ENCODE results near the gene CLPSL1. TPM values are rescaled to one million over a fixed set of nuclear protein-coding genes. Genes with fewer than 3 reads are reported as not detected.

The CLPSL1 gene
- total RNA-seq, 1 experiment from 2014 or later: not detected

DNA sequence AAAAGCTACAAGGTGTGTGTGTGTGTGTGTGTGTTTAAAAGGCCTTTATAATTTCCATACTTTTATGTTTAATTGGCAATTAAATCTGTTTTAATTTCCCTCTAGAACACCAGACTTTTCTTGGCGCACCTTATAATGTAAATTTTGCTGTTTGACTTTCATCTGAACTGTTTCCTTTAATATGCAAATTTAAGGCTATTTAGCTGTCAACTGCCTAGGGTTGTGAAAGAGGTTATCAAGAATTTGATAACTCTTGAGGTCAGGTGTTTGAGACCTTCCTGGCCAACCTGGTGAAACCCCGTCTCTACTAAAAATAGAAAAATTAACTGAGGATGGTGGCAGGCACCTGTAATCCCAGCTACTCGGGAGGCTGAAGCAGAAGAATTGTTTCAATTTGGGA is 20.3 kb downstream of the CLPSL1 start:
- no peaks in the 10 kb centered on the region for H3K36me3 ChIP-seq
- H3K4me1 ChIP-seq: no peaks in the 10 kb centered on the region
- H3K27ac ChIP-seq: no peak overlapping the region
- no peaks in the 10 kb centered on the region for H3K9me3 ChIP-seq (replicated peaks)
- H3K4me3 ChIP-seq: no peak overlapping the region
- no peak for DNase-seq
- no peaks in the 10 kb centered on the region for H3K27me3 ChIP-seq

DNA sequence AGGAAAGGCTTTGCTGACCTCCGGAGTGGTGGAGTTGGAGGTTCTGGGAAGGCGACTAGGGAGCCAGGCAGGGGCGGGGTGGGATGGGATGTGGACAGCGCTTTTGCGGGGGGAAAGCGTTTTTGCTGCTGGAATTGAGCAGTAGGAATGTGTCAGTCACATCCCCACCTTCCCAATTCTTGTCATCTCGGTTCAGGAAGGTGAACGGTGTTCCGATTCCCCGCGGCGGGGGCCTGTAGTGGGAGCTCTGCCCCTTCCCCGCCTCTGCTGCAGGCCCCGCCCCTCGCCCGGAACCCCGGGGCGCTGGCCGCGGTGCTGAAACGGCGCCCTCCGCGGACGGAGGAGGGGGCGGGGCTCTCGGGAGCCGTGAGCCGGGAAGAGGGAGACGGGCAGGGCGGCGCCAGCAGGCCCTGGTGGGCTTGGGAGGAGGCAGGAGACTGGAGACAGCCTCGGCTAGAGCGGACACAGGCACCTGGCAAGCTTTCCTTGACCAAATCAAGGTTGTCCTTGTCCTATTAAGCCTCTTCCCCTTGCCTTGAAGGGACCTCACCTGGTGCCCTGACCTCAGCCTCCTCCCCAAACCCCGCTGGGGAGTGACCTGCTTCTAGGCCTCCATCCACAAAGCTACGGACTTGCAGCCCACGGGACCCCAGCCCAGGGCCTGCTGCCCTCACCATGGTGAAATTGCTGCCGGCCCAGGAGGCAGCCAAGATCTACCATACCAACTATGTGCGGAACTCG is 24.3 kb downstream of the CLPSL1 start, which contains the start of gene LHFPL5:
TSS of gene LHFPL5 (plus strand) at position 357 of the 741 bp plus-strand sequence. CDS start at position 676, 319 bp downstream.
- DNase-seq: peak; percentile 44 to 68
- Histone ChIP-seq H3K4me3 (no peak within 1 kb of the TSS), H3K27me3 (no peaks in the 10 kb centered on the region), H3K27ac (no peak within 1 kb of the TSS), H3K4me1 (0 out of 2 replicates have a peak, but pooled peaks cover 2% of the 10 kb centered on the region), H3K36me3 (no peaks in the 10 kb centered on the region), H3K9me3 (replicated peaks) (no peaks in the 10 kb centered on the region)

GRCh38 chr6:35808688-35809087 is 27.9 kb downstream of the CLPSL1 start:
- Histone ChIP-seq H3K9me3 (replicated peaks) (no peaks in the 10 kb centered on the region), H3K4me1 (peaks cover 2% of the 10 kb centered on the region; the same call in 1 of the 2 replicates), H3K27ac (no peak overlapping the region), H3K36me3 (no peaks in the 10 kb centered on the region), H3K27me3 (no peaks in the 10 kb centered on the region), H3K4me3 (no peak overlapping the region)
- DNase-seq: peak; percentile 66 to 77

DNA sequence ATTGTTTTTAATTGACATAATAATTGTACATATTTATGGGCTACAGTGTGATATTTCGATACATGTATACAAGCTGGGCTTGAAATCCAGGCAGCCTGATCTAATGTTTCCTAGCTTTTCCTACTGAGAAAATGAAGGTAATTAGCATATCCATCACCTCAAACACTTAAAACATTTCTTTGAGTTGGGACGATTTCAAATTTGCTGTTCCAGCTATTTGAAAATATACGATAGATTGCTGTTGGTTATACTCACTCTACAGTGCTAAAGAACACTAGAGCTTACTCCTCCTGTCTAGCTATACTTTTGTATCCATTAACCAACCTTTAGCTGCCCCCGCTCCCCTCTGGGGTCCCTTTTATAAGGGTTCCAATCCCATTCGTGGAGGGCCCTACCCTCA is 29.0 kb downstream of the CLPSL1 start:
- H3K27ac ChIP-seq: no peak overlapping the region
- no peak for DNase-seq
- no peaks in the 10 kb centered on the region for H3K36me3 ChIP-seq
- H3K27me3 ChIP-seq: no peaks in the 10 kb centered on the region
- H3K4me1 ChIP-seq: peaks cover 2% of the 10 kb centered on the region; the same call in 1 of the 2 replicates
- no peak overlapping the region for H3K4me3 ChIP-seq
- no peaks in the 10 kb centered on the region for H3K9me3 ChIP-seq (replicated peaks)

DNA sequence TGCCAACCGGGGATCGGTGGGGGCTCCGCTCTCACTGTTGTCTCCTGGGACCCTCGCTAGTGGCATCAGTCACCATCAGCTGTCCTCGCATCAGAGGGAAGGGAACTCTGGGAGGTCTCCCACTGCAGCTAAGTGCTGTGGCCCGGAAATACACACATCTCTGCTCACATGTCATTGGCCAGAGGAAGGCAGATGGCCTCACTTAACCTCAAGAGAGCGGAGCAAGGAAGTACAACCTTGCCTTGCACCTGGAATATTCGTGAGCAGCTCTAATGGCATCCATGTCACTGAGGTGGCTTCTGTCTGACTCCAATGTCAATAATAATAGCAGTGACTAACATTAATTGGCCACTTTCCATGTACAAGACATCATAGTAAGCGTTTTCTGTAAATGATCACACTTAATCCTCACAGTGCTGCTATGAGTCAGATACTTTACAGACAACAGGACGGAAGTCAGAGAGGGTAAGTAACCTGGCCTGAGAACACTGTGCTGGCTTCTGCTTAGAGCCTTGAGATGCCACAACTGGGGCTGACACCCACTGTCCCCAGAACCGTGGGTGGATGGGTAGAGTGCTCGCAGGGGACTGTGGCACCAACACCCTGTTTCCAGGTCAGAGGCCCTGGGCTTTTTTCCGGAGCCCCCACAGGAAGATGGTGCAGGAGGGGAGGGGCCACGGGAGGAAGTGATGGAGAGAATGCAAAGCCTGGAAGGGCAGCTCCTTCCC is 30.3 kb downstream of the CLPSL1 start:
- no peaks in the 10 kb centered on the region for H3K36me3 ChIP-seq
- peak overlapping the region; percentile 43 for H3K4me3 ChIP-seq
- DNase-seq: peak; percentile 20 to 48
- no peak overlapping the region for H3K27ac ChIP-seq
- no peaks in the 10 kb centered on the region for H3K9me3 ChIP-seq (replicated peaks)
- H3K4me1 ChIP-seq: peaks cover 2% of the 10 kb centered on the region; the same call in 1 of the 2 replicates
- H3K27me3 ChIP-seq: no peaks in the 10 kb centered on the region

- peaks cover 2% of the 10 kb centered on the region; the same call in 1 of the 2 replicates for H3K4me1 ChIP-seq
- no peak for DNase-seq
- no peaks in the 10 kb centered on the region for H3K27me3 ChIP-seq
- peak overlapping the region; percentile 43 for H3K4me3 ChIP-seq
- no peaks in the 10 kb centered on the region for H3K36me3 ChIP-seq
- H3K9me3 ChIP-seq (replicated peaks): no peaks in the 10 kb centered on the region
- H3K27ac ChIP-seq: no peak overlapping the region
Measured at GRCh38 chr6:35811699-35811995, 30.8 kb downstream of the CLPSL1 start.

DNA sequence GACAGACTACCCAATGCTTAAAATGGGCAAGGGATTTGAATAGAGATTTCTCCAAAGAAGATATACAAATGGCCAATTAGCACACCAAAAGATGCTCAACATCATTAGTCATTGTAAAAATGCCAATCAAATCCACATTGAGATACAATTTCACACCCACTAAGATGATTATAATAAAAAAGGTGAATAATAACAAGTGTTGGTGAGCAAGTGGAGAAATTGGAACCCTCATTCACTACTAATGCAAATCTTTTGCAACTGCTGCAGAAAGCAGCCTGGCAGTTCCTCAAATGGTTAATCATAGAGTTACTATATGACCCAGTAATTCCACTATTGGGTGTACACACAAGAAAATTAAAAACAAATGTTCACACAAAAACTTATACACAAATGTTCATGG is 36.7 kb downstream of the CLPSL1 start:
- DNase-seq: no peak
- no peaks in the 10 kb centered on the region for H3K27me3 ChIP-seq
- H3K4me3 ChIP-seq: no peak overlapping the region
- H3K27ac ChIP-seq: no peak overlapping the region
- H3K4me1 ChIP-seq: no peaks in the 10 kb centered on the region
- H3K9me3 ChIP-seq (replicated peaks): no peaks in the 10 kb centered on the region
- no peaks in the 10 kb centered on the region for H3K36me3 ChIP-seq

GRCh38 chr6:35823601-35824000 is 42.8 kb downstream of the CLPSL1 start:
- Histone ChIP-seq H3K9me3 (replicated peaks) (no peaks in the 10 kb centered on the region), H3K4me1 (no peaks in the 10 kb centered on the region), H3K36me3 (no peaks in the 10 kb centered on the region), H3K27ac (no peak overlapping the region), H3K27me3 (no peaks in the 10 kb centered on the region), H3K4me3 (no peak overlapping the region)
- no peak for DNase-seq

- no peaks in the 10 kb centered on the region for H3K4me1 ChIP-seq
- H3K4me3 ChIP-seq: no peak overlapping the region
- DNase-seq: no peak
- H3K36me3 ChIP-seq: no peaks in the 10 kb centered on the region
- H3K27ac ChIP-seq: no peak overlapping the region
- no peaks in the 10 kb centered on the region for H3K9me3 ChIP-seq (replicated peaks)
- H3K27me3 ChIP-seq: no peaks in the 10 kb centered on the region
Measured at GRCh38 chr6:35824552-35825192, 43.9 kb downstream of the CLPSL1 start.

- no peak for DNase-seq
- H3K27me3 ChIP-seq: no peaks in the 10 kb centered on the region
- H3K36me3 ChIP-seq: peaks cover 10% of the 10 kb centered on the region; the same call in 1 of the 2 replicates
- H3K4me3 ChIP-seq: no peak overlapping the region
- no peaks in the 10 kb centered on the region for H3K9me3 ChIP-seq (replicated peaks)
- H3K27ac ChIP-seq: no peak overlapping the region
- H3K4me1 ChIP-seq: no peaks in the 10 kb centered on the region
Measured at GRCh38 chr6:35829306-35829705, 48.5 kb downstream of the CLPSL1 start.

DNA sequence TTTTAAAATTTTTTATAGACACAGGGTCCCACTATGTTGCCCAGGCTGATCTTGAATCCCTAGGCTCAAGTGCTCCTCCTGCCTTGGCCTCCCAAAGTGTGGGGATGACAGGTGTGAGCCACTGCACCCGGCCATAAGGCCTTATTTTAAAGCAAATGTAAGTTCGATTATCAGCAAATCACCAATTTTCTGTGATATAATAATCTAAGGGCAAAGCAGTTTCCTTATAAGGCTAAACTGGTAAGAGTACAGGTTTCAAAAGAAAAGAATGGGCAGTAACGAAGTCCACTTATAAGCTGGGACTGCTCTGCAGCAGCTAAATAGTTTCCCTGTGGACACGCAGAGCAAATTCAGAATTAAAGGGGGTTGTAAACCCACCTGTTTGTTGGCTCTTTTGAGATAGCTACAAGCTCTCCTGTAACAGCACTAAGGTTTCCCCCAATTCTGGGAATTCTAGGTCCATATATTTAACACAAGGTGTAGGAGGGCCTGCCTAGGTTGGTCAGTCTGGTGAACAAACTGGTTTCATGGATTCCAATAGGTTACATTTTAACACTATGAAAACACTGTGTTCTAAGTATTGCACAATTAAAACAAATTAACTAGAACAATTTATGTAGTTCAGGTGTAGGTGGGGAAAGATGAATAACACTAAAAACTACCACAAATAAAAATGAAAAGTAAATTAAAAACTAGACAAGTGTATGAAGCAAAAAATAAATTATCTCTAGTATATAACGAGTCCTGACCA is 50.6 kb downstream of the CLPSL1 start:
- no peaks in the 10 kb centered on the region for H3K27me3 ChIP-seq
- no peaks in the 10 kb centered on the region for H3K4me1 ChIP-seq

GRCh38 chr6:35833536-35833935 is 52.7 kb downstream of the CLPSL1 start:
- Histone ChIP-seq H3K36me3 (peaks cover 27% of the 10 kb centered on the region), H3K4me1 (no peaks in the 10 kb centered on the region), H3K27ac (no peak overlapping the region), H3K4me3 (no peak overlapping the region), H3K27me3 (no peaks in the 10 kb centered on the region), H3K9me3 (replicated peaks) (no peaks in the 10 kb centered on the region)
- DNase-seq: no peak

More for the DNA sequence above, 50.6 kb downstream of the CLPSL1 start:
- H3K4me3 ChIP-seq: no peak overlapping the region
- H3K9me3 ChIP-seq (replicated peaks): no peaks in the 10 kb centered on the region
- H3K36me3 ChIP-seq: peaks cover 14% of the 10 kb centered on the region
- no peak overlapping the region for H3K27ac ChIP-seq
- DNase-seq: no peak
